EL (cell line): ENCODE results near the gene SIPA1L3.

Experiments used
- DNase-seq: peaks from one replicate; pipeline ENCODE4 v3.0.0-alpha.2; 2016

The SIPA1L3 gene

GRCh38 chr19:37980419-37981170 lies 73.6 kb downstream of the SIPA1L3 start:
- DNase-seq: no peak

- DNase-seq: no peak
These were observed 74.9 kb downstream of the SIPA1L3 start for GRCh38 chr19:37981785-37982475.

- DNase-seq: no peak
These were observed 75.6 kb downstream of the SIPA1L3 start for GRCh38 chr19:37982655-37983054.

- DNase-seq: no peak
These were observed 76.1 kb downstream of the SIPA1L3 start for GRCh38 chr19:37983153-37983552.

- no peak for DNase-seq
These were observed 76.9 kb downstream of the SIPA1L3 start for GRCh38 chr19:37983916-37984315.

- no peak for DNase-seq
These were observed 79.2 kb downstream of the SIPA1L3 start for GRCh38 chr19:37986048-37986750.

GRCh38 chr19:37987356-37988332 lies 80.6 kb downstream of the SIPA1L3 start:
- no peak for DNase-seq

- no peak for DNase-seq
These were observed 82.0 kb downstream of the SIPA1L3 start for GRCh38 chr19:37988758-37989635.

GRCh38 chr19:37989855-37990254 lies 82.8 kb downstream of the SIPA1L3 start:
- no peak for DNase-seq

GRCh38 chr19:37990362-37990761 lies 83.4 kb downstream of the SIPA1L3 start:
- DNase-seq: no peak

GRCh38 chr19:37991176-37991835 lies 84.3 kb downstream of the SIPA1L3 start:
- no peak for DNase-seq

- DNase-seq: peak; percentile 47
These were observed 84.8 kb downstream of the SIPA1L3 start for GRCh38 chr19:37991841-37992248.

GRCh38 chr19:37992761-37993160 lies 85.8 kb downstream of the SIPA1L3 start:
- DNase-seq: no peak

- DNase-seq: no peak
These were observed 87.8 kb downstream of the SIPA1L3 start for GRCh38 chr19:37994823-37995130.

GRCh38 chr19:37995346-37995745 lies 88.3 kb downstream of the SIPA1L3 start:
- no peak for DNase-seq

GRCh38 chr19:37997911-37998344 lies 90.9 kb downstream of the SIPA1L3 start:
- DNase-seq: peak; percentile 93

- DNase-seq: no peak
These were observed 91.8 kb downstream of the SIPA1L3 start for GRCh38 chr19:37998801-37999308.

- DNase-seq: peak; percentile 99
These were observed 92.6 kb downstream of the SIPA1L3 start for GRCh38 chr19:37999309-38000213.

- DNase-seq: no peak
These were observed 94.3 kb downstream of the SIPA1L3 start for GRCh38 chr19:38001158-38001781.
